GM23248 (cell line): ENCODE results near the gene KIF2C.

ENCODE experiments used
- EZH2 ChIP-seq: fragments of 200-600 bp; sonication (generic); IDR thresholded peaks from 2 replicates; pipeline ENCODE4 v1.6.1; 2018; ENCODE audit warnings: antibody characterized with exemption, mild to moderate bottlenecking; ENCODE audit not compliant: insufficient read depth, poor library complexity, severe bottlenecking
- EZH2phosphoT487 ChIP-seq: fragments of 200-600 bp; sonication (generic); IDR thresholded peaks from 2 replicates; pipeline ENCODE4 v1.6.1; 2018; ENCODE audit warnings: antibody characterized with exemption, moderate library complexity, mild to moderate bottlenecking, low read depth; ENCODE audit not compliant: insufficient read depth

- no peak for TF ChIP-seq EZH2
- no peak for TF ChIP-seq EZH2phosphoT487
Observed at GRCh38 chr1:44720281-44720680, 19.4 kb upstream of the KIF2C start.
